Regular cardiac myocyte (primary cell): ENCODE data around the gene FLII. TPM values are rescaled to one million over a fixed set of nuclear protein-coding genes. Genes with fewer than 3 reads are reported as not detected.

Source experiments
- total RNA-seq: library from RNA; depleted of rRNA; stranded (reverse); fragments of >200 nt; gene quantifications from 2 replicates; pipeline ENCODE4 v1.2.3, GENCODE V29; 2014

Gene FLII
- 209 and 366 TPM in 2 replicates for total RNA-seq

GRCh38 chr17:18258356-18259038 lies at the start of gene FLII:
Gene FLII (minus strand): TSS chr17:18258738. CDS start chr17:18258690, 48 bp downstream.

DNA sequence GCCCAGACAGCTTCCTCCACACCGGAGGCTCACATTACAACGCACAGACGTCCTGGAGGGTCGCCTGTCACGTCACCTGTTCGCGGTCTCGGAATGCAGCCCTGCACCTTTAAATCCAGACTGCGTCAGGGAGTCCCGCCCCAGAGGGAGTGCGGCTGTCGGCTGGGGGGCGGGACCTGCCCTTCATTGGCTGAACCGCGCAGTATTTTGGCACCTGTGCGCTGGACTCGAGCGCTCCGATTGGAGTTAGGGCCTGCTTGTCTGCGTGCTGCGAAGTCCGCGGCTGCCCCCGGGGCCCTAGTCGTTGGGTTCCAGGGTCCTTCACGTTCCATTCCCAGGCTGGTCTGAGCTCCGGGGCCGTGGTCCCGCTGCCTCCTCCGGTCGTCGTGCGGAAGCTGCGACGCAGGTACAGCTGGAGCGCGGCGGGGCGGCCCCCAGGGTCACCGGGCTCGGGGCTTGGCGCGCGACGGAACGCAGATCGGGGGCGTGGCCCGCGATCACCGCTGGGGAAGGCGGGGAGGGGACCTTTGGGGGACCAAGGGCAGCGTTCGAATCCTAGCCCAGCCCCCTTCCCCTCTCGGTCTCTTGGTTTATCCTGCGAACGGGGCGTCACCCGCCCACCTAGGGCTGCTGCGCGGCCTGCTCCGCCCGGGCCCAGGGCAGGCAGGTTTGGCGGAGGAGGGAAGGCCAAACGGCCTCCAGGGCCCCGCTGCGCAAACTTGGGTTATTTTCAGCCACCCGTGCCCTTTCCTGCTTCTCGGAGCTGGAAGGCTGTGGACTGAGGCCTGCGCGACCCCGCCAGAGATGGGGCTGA lies 2.0 kb upstream of the FLII start, which contains the start of gene MIEF2:
MIEF2 (plus strand) TSS at position 331 of the 814 bp plus-strand sequence. CDS start 2,059 bp downstream, outside the sequence.

DNA sequence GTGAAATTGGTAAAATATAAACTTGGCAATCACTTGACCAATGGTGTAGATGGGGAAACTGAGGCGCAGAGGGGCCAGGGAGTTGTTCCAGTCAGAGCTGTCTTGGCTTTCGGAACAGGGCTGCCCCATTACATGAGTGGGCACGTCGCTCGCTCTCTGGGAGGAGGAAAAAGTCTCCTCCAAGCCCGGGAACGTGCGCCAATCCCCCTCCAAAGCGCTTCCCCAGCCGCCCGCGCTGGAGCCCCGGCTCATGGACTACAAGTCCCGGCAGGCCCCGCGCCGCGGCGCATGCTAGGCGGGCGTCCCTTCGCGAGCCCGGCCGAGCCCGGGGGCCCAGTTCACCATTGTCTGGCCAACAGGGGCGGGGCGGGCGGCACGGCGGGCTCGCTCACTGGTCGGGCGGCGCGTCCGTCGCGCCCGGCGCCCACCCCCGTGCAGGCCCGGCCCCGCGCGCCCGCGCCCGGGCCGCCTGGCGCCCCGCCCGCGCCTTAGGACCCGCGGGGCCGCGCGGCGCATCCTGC lies 33.4 kb downstream of the FLII start, which contains the start of gene LLGL1:
LLGL1 (plus strand) TSS at position 515 of the 521 bp plus-strand sequence. CDS start 48 bp downstream, outside the sequence.

Other genes with a start within 250 kb of the FLII start
- gene ATPAF2, start 219.6 kb downstream of the FLII start, total RNA-seq: 15.5 and 19.4 TPM in 2 replicates
- gene GID4, start 219.3 kb downstream of the FLII start, total RNA-seq: 5.4 and 9.0 TPM in 2 replicates
- gene DRG2, start 170.8 kb downstream of the FLII start, total RNA-seq: 29.3 and 43.5 TPM in 2 replicates
- under 0.01 and 0.56 TPM in 2 replicates for gene MYO15A, start 150.0 kb downstream of the FLII start, total RNA-seq
- 168 and 201 TPM in 2 replicates for gene ALKBH5, start 74.9 kb downstream of the FLII start, total RNA-seq
- gene LLGL1, start 33.1 kb downstream of the FLII start, total RNA-seq: 33.3 and 36.2 TPM in 2 replicates
- gene MIEF2, start 1.9 kb upstream of the FLII start, total RNA-seq: 11.3 and 12.7 TPM in 2 replicates
- gene TOP3A, start 56.3 kb upstream of the FLII start, total RNA-seq: 17.2 and 36.8 TPM in 2 replicates
- 14.2 and 14.9 TPM in 2 replicates for gene SMCR8, start 56.6 kb upstream of the FLII start, total RNA-seq
- gene SHMT1, start 104.8 kb upstream of the FLII start, total RNA-seq: 3.4 and 19.7 TPM in 2 replicates
- not detected in 2 replicates for gene EVPLL, start 119.0 kb upstream of the FLII start, total RNA-seq
- not detected in 2 replicates for gene LGALS9C, start 218.1 kb upstream of the FLII start, total RNA-seq